IMR-90 (cell line): Measurements from ENCODE around the gene AHI1. TPM values are rescaled to one million over a fixed set of nuclear protein-coding genes. Genes with fewer than 3 reads are reported as not detected.

Experiments used
- ATAC-seq: fragments of 200-7000 bp; cut with Tn5 transposase; 2 replicates; pipeline ENCODE4 v1.9.1; 2020; ENCODE audit warnings: low read depth, mild to moderate bottlenecking, moderate library complexity
- BruUV-seq: library from RNA; stranded (reverse); fragments of 400-500 nt; replicated peaks from 2 replicates; lab custom pipeline; 2021; lab: Mats Ljungman, UMichigan
- CTCF ChIA-PET: fragments of 300-600 bp; formaldehyde crosslinking; extraction: SDS; loops from one replicate; lab custom pipeline; 2021; ENCODE audit warnings: antibody characterized with exemption; lab: Yijun Ruan, JAX
- POLR2A ChIA-PET: fragments of 300-600 bp; sonication (Branson Sonifier 250); formaldehyde crosslinking; loops from one replicate; lab custom pipeline; 2022; ENCODE audit warnings: antibody characterized with exemption; ENCODE audit not compliant: unreplicated experiment; lab: Charles Lee
- DNase-seq: peaks from one replicate; pipeline ENCODE4 v3.0.0; 2013
- H2AFZ ChIP-seq: replicated peaks from 2 replicates; pipeline ENCODE3; 2013; ENCODE audit warnings: low read length, mild to moderate bottlenecking; ENCODE audit not compliant: poor library complexity
- H2AK5ac ChIP-seq: 2 replicates; pipeline ENCODE4 v1.6.1; 2013; ENCODE audit warnings: low read depth, low read length, inconsistent platforms
- H2AK9ac ChIP-seq: replicated peaks from 2 replicates; pipeline ENCODE3; 2013; ENCODE audit warnings: mild to moderate bottlenecking, low read depth, low read length, moderate library complexity; ENCODE audit not compliant: poor library complexity
- H2BK120ac ChIP-seq: 2 replicates; pipeline ENCODE4 v1.6.1; 2013; ENCODE audit warnings: low read depth, low read length, inconsistent platforms
- H2BK15ac ChIP-seq: 3 replicates; pipeline ENCODE4 v1.6.1; 2013; ENCODE audit warnings: low read depth, low read length, inconsistent platforms
- H2BK20ac ChIP-seq: 2 replicates; pipeline ENCODE4 v1.6.1; 2013; ENCODE audit warnings: low read depth, mild to moderate bottlenecking, inconsistent platforms, low read length, moderate library complexity
- H2BK5ac ChIP-seq: 2 replicates; pipeline ENCODE4 v1.6.1; 2013; ENCODE audit warnings: mild to moderate bottlenecking, low read depth, low read length, inconsistent platforms; ENCODE audit not compliant: poor library complexity, severe bottlenecking
- H3K14ac ChIP-seq: replicated peaks from 2 replicates; pipeline ENCODE4 v1.6.1; 2013; ENCODE audit warnings: low read depth, low read length, inconsistent platforms
- H3K18ac ChIP-seq: 2 replicates; pipeline ENCODE4 v1.6.1; 2013; ENCODE audit warnings: low read depth, low read length, control low read depth
- H3K23ac ChIP-seq: 2 replicates; pipeline ENCODE4 v1.6.1; 2013; ENCODE audit warnings: low read depth, low read length, inconsistent platforms
- H3K27ac ChIP-seq: 2 replicates; pipeline ENCODE4 v1.5.1; 2013; ENCODE audit warnings: mild to moderate bottlenecking, control low read depth, low read length; ENCODE audit not compliant: insufficient read depth
- H3K27me3 ChIP-seq: 2 replicates; pipeline ENCODE4 v1.6.1; 2013; ENCODE audit warnings: low read length; ENCODE audit not compliant: control insufficient read depth, insufficient read depth
- H3K36me3 ChIP-seq: 2 replicates; pipeline ENCODE4 v1.6.1; 2013; ENCODE audit warnings: low read length, mixed read lengths; ENCODE audit not compliant: control insufficient read depth, insufficient read depth
- H3K4ac ChIP-seq: 2 replicates; pipeline ENCODE4 v1.6.1; 2013; ENCODE audit warnings: low read depth, low read length, inconsistent platforms
- H3K4me1 ChIP-seq: 2 replicates; pipeline ENCODE4 v1.6.1; 2013; ENCODE audit warnings: low read length, mixed read lengths; ENCODE audit not compliant: control insufficient read depth, insufficient read depth
- H3K4me2 ChIP-seq: 2 replicates; pipeline ENCODE4 v1.6.1; 2013; ENCODE audit warnings: low read depth, mild to moderate bottlenecking, control low read depth, low read length, moderate library complexity
- H3K4me3 ChIP-seq: 2 replicates; pipeline ENCODE4 v1.5.1; 2013; ENCODE audit warnings: low read depth, mild to moderate bottlenecking, control low read depth, low read length, moderate library complexity; ENCODE audit not compliant: insufficient read depth
- H3K56ac ChIP-seq: 2 replicates; pipeline ENCODE4 v1.6.1; 2013; ENCODE audit warnings: low read length, inconsistent platforms; ENCODE audit not compliant: insufficient read depth; ENCODE audit errors: extremely low read depth
- H3K79me1 ChIP-seq, 2 experiments: 2 replicates each; pipeline ENCODE4 v1.6.1; 2013; ENCODE audit warnings: low read length in 2 of 2, inconsistent platforms in 1 of 2, low read depth in 1 of 2
- H3K9ac ChIP-seq: 2 replicates; pipeline ENCODE4 v1.6.1; 2013; ENCODE audit warnings: low read depth, low read length, control low read depth
- H3K9me1 ChIP-seq: 2 replicates; pipeline ENCODE4 v1.6.1; 2013; ENCODE audit warnings: low read length, inconsistent platforms; ENCODE audit not compliant: insufficient read depth
- H3K9me3 ChIP-seq: 2 replicates; pipeline ENCODE4 v1.6.1; 2013; ENCODE audit warnings: low read length; ENCODE audit not compliant: control insufficient read depth, insufficient read depth
- H4K20me1 ChIP-seq: 2 replicates; pipeline ENCODE4 v1.6.1; 2013; ENCODE audit warnings: low read length, inconsistent platforms; ENCODE audit not compliant: insufficient read depth
- H4K5ac ChIP-seq: 2 replicates; pipeline ENCODE4 v1.6.1; 2013; ENCODE audit warnings: mild to moderate bottlenecking, low read depth, low read length, control low read depth
- H4K8ac ChIP-seq, 2 experiments: 2 replicates each; pipeline ENCODE4 v1.6.1; 2013; ENCODE audit warnings: low read depth in 2 of 2, low read length in 2 of 2, control low read depth in 1 of 2, inconsistent platforms in 1 of 2
- H4K91ac ChIP-seq: 2 replicates; pipeline ENCODE4 v1.6.1; 2013; ENCODE audit warnings: low read depth, low read length, inconsistent platforms; ENCODE audit not compliant: insufficient read depth
- BHLHE40 ChIP-seq: fragments of 150-350 bp; IDR thresholded peaks from 2 replicates; pipeline ENCODE4 v1.6.1; 2016; ENCODE audit warnings: mild to moderate bottlenecking, low read depth, low read length
- CEBPB ChIP-seq: IDR thresholded peaks from 2 replicates; pipeline ENCODE4 v1.6.1; 2012; ENCODE audit warnings: low read depth, low read length, improper control_type of control experiment
- CHD1 ChIP-seq: IDR thresholded peaks from 2 replicates; pipeline ENCODE4 v1.6.1; 2012; ENCODE audit warnings: low read depth, low read length, improper control_type of control experiment
- ELK1 ChIP-seq: fragments of 150-350 bp; IDR thresholded peaks from 2 replicates; pipeline ENCODE4 v1.6.1; 2016; ENCODE audit warnings: low read depth, mild to moderate bottlenecking, low read length, moderate library complexity, borderline replicate concordance
- FOS ChIP-seq: fragments of 150-350 bp; IDR thresholded peaks from 2 replicates; pipeline ENCODE4 v1.6.1; 2016; ENCODE audit warnings: low read depth, low read length
- MAFK ChIP-seq: IDR thresholded peaks from 2 replicates; pipeline ENCODE4 v1.6.1; 2012; ENCODE audit warnings: low read depth, low read length, improper control_type of control experiment
- MAZ ChIP-seq: IDR thresholded peaks from 2 replicates; pipeline ENCODE4 v1.6.1; 2012; ENCODE audit warnings: low read depth, mild to moderate bottlenecking, low read length, improper control_type of control experiment, moderate library complexity, borderline replicate concordance
- MXI1 ChIP-seq: IDR thresholded peaks from 2 replicates; pipeline ENCODE4 v1.6.1; 2012; ENCODE audit warnings: low read depth, mild to moderate bottlenecking, low read length, moderate library complexity, borderline replicate concordance
- NFE2L2 ChIP-seq: fragments of 150-350 bp; IDR thresholded peaks from 2 replicates; pipeline ENCODE4 v1.6.1; 2016; ENCODE audit warnings: low read depth, mild to moderate bottlenecking, low read length
- POLR2A ChIP-seq: IDR thresholded peaks from 2 replicates; pipeline ENCODE4 v1.6.1; 2012; ENCODE audit warnings: mild to moderate bottlenecking, low read depth, low read length
- RAD21 ChIP-seq: IDR thresholded peaks from 2 replicates; pipeline ENCODE4 v1.6.1; 2012; ENCODE audit warnings: low read length, improper control_type of control experiment
- RCOR1 ChIP-seq: IDR thresholded peaks from 2 replicates; pipeline ENCODE4 v1.6.1; 2012; ENCODE audit warnings: mild to moderate bottlenecking, low read length, improper control_type of control experiment; ENCODE audit not compliant: insufficient replicate concordance
- RFX5 ChIP-seq: IDR thresholded peaks from 2 replicates; pipeline ENCODE4 v1.8.0; 2012; ENCODE audit warnings: low read depth, mild to moderate bottlenecking, low read length, moderate library complexity
- SMC3 ChIP-seq: fragments of 150-350 bp; IDR thresholded peaks from 2 replicates; pipeline ENCODE4 v1.6.1; 2016; ENCODE audit warnings: low read depth, mild to moderate bottlenecking, antibody characterized with exemption, low read length, moderate library complexity
- USF2 ChIP-seq: fragments of 150-350 bp; IDR thresholded peaks from 2 replicates; pipeline ENCODE4 v1.6.1; 2017; ENCODE audit warnings: mild to moderate bottlenecking, antibody characterized with exemption, low read length, low read depth
- WGBS, 2 experiments: methylation state at CpG; one replicate each; pipeline versions ENCODE4 v1.1.5 to v1.1.7; 2013; ENCODE audit warnings: missing lambda C conversion rate in 2 of 2; ENCODE audit not compliant: insufficient read length in 1 of 2; ENCODE audit errors: extremely low coverage in 2 of 2; 5-methylcytosine and 5-hydroxymethylcytosine counted together
- dilution Hi-C: fragments of 300-500 bp; cut with HindIII; formaldehyde crosslinking; loops from one replicate; pipeline ENCODE4 v1.14.3; 2018; ENCODE audit warnings: low sequenced_read_pairs; ENCODE audit not compliant: unreplicated experiment
- in situ Hi-C: fragments of 300-500 bp; cut with MboI; formaldehyde crosslinking; loops from 3 replicates; pipeline ENCODE4 v1.14.3; 2019; ENCODE audit warnings: low sequenced_read_pairs, inconsistent platforms, mixed read lengths
- intact Hi-C: fragments of 100-400 bp; cut with micrococcal nuclease; formaldehyde crosslinking; loops from 2 replicates; pipeline ENCODE4 v1.10.0; 2022
- polyA plus RNA-seq, 3 experiments: library from polyadenylated mRNA; depleted of rRNA; stranded (reverse); fragments of >200 nt; gene quantifications; 2 replicates each; pipeline ENCODE4 v1.2.3, GENCODE V29; 2012; ENCODE audit warnings: low replicate concordance in 1 of 3
- total RNA-seq: library from RNA; depleted of rRNA; stranded (reverse); fragments of >200 nt; gene quantifications from 2 replicates; pipeline ENCODE4 v1.2.3, GENCODE V29; 2012
- TF ChIP-seq, protein P1 (sequence below): conservative IDR thresholded peaks from 2 replicates; pipeline ENCODE4 v1.5.1; 2012; ENCODE audit warnings: mild to moderate bottlenecking, low read depth, low read length, improper control_type of control experiment

AHI1 gene
- total and polyA plus RNA-seq, 2 of the 4 experiments (the other 2 are of a cell fraction): 9.5 to 19.4 TPM

GRCh38 chr6:135346747-135347146 lies 150.8 kb downstream of the AHI1 start:
- Histone ChIP-seq H3K14ac (no peak overlapping the region), H3K56ac (no peak overlapping the region), H3K79me1 (no peaks in the 10 kb centered on the region; a peak in 1 of 4 replicates), H3K4me1 (no peaks in the 10 kb centered on the region), H4K91ac (no peak overlapping the region), H3K9ac (no peak overlapping the region), H2AK9ac (no peak overlapping the region), H3K9me3 (no peaks in the 10 kb centered on the region), H2BK20ac (no peak overlapping the region), H2AFZ (no peak overlapping the region), H3K4me2 (no peak overlapping the region), H3K4ac (no peak overlapping the region), H3K36me3 (peaks cover 2% of the 10 kb centered on the region; the same call in 1 of the 2 replicates), H3K9me1 (no peaks in the 10 kb centered on the region), H3K4me3 (no peak overlapping the region), H2BK5ac (no peak overlapping the region), H3K27ac (no peak overlapping the region), H2AK5ac (no peak overlapping the region), H4K5ac (no peak overlapping the region), H3K27me3 (no peaks in the 10 kb centered on the region), H3K23ac (no peak overlapping the region), H2BK15ac (no peak overlapping the region), H4K20me1 (no peaks in the 10 kb centered on the region), H3K18ac (no peak overlapping the region), H4K8ac (no peak overlapping the region), H2BK120ac (no peak overlapping the region)
- CTCF ChIA-PET: no interaction called here
- WGBS, 2 experiments: no CpG with 5 or more reads among the region's 1 CpG
- BruUV-seq: no TSS peak
- POLR2A ChIA-PET: no interaction called here
- no peak for TF ChIP-seq RAD21
- no peak for TF ChIP-seq POLR2A
- no peak for TF ChIP-seq USF2
- no peak for TF ChIP-seq RCOR1
- no peak for TF ChIP-seq CEBPB
- no peak for TF ChIP-seq FOS
- no peak for TF ChIP-seq MAFK
- no peak for TF ChIP-seq BHLHE40
- no peak for TF ChIP-seq CHD1
- no peak for TF ChIP-seq MAZ
- TF ChIP-seq, protein P1, sequence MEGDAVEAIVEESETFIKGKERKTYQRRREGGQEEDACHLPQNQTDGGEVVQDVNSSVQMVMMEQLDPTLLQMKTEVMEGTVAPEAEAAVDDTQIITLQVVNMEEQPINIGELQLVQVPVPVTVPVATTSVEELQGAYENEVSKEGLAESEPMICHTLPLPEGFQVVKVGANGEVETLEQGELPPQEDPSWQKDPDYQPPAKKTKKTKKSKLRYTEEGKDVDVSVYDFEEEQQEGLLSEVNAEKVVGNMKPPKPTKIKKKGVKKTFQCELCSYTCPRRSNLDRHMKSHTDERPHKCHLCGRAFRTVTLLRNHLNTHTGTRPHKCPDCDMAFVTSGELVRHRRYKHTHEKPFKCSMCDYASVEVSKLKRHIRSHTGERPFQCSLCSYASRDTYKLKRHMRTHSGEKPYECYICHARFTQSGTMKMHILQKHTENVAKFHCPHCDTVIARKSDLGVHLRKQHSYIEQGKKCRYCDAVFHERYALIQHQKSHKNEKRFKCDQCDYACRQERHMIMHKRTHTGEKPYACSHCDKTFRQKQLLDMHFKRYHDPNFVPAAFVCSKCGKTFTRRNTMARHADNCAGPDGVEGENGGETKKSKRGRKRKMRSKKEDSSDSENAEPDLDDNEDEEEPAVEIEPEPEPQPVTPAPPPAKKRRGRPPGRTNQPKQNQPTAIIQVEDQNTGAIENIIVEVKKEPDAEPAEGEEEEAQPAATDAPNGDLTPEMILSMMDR: no peak
- no peak for TF ChIP-seq NFE2L2
- TF ChIP-seq SMC3: no peak
- no peak for TF ChIP-seq ELK1
- no peak for TF ChIP-seq MXI1
- TF ChIP-seq RFX5: no peak
- ATAC-seq (no peak), DNase-seq (peak; percentile 39)
- in situ Hi-C loops (no loop called here), intact Hi-C loops (no loop called here), dilution Hi-C loops (no loop called here)
